ENCODE measurements around the gene PRSS56.

PRSS56 gene

DNA sequence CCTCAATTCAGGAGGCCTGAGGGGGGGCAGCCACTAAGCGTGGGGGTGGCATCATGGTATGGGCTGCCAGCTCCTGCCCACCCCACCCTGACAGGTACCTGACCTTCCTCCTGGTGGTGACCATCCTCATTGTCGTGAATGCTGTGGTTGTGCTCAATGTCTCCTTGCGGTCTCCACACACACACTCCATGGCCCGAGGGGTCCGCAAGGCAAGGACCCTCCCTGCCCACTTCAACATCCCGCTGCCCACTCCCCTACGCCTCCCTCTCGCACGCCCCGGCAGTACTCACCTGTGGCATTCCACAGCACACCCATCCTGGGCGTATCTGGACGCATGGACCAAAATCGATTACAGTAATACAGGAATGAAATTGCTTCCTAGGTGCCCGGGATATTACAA lies 23.3 kb downstream of the PRSS56 start:
- TF ChIP-seq, protein P1, sequence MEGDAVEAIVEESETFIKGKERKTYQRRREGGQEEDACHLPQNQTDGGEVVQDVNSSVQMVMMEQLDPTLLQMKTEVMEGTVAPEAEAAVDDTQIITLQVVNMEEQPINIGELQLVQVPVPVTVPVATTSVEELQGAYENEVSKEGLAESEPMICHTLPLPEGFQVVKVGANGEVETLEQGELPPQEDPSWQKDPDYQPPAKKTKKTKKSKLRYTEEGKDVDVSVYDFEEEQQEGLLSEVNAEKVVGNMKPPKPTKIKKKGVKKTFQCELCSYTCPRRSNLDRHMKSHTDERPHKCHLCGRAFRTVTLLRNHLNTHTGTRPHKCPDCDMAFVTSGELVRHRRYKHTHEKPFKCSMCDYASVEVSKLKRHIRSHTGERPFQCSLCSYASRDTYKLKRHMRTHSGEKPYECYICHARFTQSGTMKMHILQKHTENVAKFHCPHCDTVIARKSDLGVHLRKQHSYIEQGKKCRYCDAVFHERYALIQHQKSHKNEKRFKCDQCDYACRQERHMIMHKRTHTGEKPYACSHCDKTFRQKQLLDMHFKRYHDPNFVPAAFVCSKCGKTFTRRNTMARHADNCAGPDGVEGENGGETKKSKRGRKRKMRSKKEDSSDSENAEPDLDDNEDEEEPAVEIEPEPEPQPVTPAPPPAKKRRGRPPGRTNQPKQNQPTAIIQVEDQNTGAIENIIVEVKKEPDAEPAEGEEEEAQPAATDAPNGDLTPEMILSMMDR (IDR thresholded peaks at IDR 0.05; ENCODE audit: insufficient read depth, low read depth, low read length, missing control alignments): no peak
- no peak overlapping the region for H3K4me3 ChIP-seq (ENCODE audit: low read length)
- no peak for DNase-seq (ENCODE audit: low read depth)

DNA sequence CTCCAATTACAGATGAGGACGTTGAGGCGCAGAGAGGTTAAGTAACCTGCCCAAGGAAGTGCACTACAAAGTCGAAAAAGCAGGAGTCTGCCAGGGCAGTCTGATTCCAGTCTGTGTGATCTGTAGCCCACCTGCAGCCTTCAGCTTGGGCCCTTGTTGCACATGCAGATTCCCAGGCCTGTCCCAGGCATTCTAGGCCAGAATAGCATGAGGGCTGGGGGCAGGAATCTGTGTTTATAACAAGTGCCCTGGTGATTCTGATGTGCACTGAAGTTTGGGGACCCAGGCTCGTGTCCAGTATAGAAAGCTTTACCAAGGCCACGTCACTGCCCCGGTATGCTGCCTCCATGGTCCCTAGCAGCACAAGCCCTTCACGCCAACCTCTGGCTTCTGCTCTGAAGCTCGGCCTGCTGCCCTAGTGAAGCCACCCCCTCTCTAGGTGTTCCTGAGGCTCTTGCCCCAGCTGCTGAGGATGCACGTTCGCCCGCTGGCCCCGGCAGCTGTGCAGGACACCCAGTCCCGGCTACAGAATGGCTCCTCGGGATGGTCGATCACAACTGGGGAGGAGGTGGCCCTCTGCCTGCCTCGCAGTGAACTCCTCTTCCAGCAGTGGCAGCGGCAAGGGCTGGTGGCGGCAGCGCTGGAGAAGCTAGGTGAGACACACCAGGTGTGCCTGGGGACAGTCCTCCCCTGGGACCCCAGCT lies 23.9 kb downstream of the PRSS56 start:
- H3K4me3 ChIP-seq (ENCODE audit: low read length): no peak overlapping the region
- no peak for DNase-seq (ENCODE audit: low read depth)
- TF ChIP-seq, protein P1 (IDR thresholded peaks at IDR 0.05; ENCODE audit: insufficient read depth, low read depth, low read length, missing control alignments): no peak

DNA sequence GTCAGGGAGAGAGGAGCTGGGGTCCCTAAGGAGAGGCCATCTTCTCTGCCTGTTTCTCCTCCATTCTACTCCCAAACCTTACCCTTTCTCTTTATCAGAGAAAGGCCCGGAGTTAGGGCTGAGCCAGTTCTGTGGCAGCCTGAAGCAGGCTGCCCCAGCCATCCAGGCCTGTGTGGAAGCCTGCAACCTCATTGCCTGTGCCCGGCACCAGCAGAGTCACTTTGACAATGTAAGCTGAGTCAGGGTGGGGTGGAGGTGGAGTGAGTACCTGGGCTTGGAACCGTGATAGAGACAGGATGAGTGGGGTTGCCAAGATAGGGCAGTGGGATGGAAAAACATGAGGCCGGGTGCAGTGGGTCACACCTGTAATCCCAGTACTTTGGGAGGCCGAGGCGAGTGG lies 24.5 kb downstream of the PRSS56 start:
- no peak overlapping the region for H3K4me3 ChIP-seq (ENCODE audit: low read length)
- DNase-seq (ENCODE audit: low read depth): no peak
- TF ChIP-seq, protein P1 (IDR thresholded peaks at IDR 0.05; ENCODE audit: insufficient read depth, low read depth, low read length, missing control alignments): no peak

DNA sequence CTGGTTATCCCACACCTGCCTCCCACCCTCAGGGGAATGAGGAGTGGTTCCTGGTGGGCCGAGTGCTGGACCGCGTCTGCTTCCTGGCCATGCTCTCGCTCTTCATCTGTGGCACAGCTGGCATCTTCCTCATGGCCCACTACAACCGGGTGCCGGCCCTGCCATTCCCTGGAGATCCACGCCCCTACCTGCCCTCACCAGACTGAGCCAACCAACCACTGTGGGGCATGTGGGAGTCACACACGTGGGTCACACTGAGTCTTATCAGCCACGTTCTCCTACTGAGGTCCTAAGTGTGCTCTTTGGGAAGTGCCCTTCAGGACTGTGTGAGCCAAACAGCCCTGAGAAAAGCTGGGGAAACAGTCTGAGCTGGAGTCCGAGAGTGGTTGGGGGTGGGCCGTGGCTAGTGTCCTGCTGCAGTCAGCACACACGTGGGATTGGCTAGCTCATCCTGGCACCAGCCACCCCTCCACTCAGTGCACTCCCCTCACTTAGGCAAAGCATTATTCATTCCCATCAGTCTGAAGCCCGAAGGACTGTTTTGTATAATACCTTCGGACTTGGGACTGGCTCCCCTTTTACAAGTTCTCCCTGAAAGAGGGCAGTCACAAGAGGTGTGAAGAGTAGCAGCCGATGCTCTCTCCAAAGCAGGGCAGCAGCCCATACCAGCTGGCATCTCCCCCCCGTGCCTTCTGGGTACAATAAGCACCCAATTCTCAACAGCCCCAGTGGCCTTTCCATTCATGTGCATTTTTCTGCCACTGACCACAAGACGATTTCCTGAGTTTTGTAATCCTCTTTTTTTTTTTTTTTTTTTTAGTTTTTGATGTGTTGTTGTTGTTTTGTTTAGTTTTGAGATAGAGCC lies 25.6 kb downstream of the PRSS56 start:
- TF ChIP-seq, protein P1 (IDR thresholded peaks at IDR 0.05; ENCODE audit: insufficient read depth, low read depth, low read length, missing control alignments): no peak

DNA sequence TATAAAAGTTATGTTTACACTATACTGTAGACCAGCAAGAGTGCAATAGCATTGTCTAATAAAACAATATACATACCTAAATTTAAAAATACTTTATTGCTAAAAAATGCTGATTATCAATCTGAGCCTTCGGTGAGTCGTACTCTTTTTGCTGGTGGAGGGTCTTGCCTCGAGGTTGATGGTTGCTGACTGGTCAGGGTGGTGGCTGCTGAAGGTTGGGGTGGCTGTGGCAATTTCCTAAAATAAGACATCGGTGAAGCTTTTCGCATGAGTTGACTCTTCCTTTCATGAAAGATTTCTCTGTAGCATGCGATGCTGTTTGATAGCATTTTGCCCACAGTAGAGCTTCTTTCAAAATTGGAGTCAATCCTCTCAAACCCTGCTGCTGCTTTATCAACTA lies 27.8 kb downstream of the PRSS56 start:
- TF ChIP-seq, protein P1 (IDR thresholded peaks at IDR 0.05; ENCODE audit: insufficient read depth, low read depth, low read length, missing control alignments): no peak
- H3K4me3 ChIP-seq (ENCODE audit: low read length): no peak overlapping the region
- no peak for DNase-seq (ENCODE audit: low read depth)

More for the DNA sequence above, 25.6 kb downstream of the PRSS56 start:
- H3K4me3 ChIP-seq (ENCODE audit: low read length): no peak overlapping the region
- DNase-seq (ENCODE audit: low read depth): no peak

DNA sequence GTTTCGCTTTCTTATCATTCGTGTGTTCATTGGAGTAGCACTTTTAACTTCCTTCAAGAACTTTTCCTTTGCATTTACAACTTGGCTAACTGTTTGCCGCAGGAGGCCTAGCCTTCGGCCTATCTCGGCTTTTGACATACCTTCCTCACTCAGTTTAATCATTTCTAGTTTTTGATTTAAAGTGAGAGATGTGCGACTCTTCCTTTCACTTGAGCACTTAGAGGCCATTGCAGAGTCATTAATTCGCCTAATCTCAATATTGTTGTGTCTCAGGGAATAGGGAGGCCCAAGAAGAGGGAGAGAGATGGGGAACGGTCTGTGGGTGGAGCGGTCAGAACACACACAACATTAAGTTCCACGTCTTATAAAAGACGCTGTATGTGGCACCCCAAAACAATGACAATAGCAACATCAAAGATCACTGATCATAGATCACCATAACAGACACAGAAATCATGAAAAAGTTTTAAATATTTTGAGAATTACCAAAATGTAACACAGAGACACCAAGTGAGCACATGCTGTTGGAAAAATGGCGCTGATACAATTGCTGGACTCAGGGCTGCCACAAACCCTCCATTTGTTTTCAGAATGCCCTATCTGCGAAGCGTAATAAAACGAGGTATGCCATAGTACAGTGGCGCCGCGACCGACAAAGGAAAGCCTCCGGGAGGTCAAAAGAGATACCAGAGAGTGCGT lies 29.6 kb downstream of the PRSS56 start:
- TF ChIP-seq, protein P1 (IDR thresholded peaks at IDR 0.05; ENCODE audit: insufficient read depth, low read depth, low read length, missing control alignments): no peak
- peak overlapping the region; percentile 83 for H3K4me3 ChIP-seq (ENCODE audit: low read length)
- DNase-seq (ENCODE audit: low read depth): no peak
